Spinal cord (tissue), 10 donors: ENCODE results near the gene KRTAP19-1. TPM values are rescaled to one million over a fixed set of nuclear protein-coding genes. Genes with fewer than 3 reads are reported as not detected.

Experiments used
- DNase-seq, 6 donors: peaks; one replicate each; pipeline versions ENCODE4 v3.0.0 to v3.0.0-alpha.2; 2013 to 2015; ENCODE audit warnings: low spot score in 6 of 6, low read depth in 4 of 6
- H3K27ac ChIP-seq: one replicate; pipeline ENCODE4 v1.5.1; 2013; ENCODE audit warnings: low read depth, low read length, control low read depth
- H3K27me3 ChIP-seq: one replicate; pipeline ENCODE4 v1.6.1; 2013; ENCODE audit warnings: low read length; ENCODE audit not compliant: control insufficient read depth, insufficient read depth
- H3K36me3 ChIP-seq: one replicate; pipeline ENCODE4 v1.6.1; 2013; ENCODE audit warnings: low read length; ENCODE audit not compliant: control insufficient read depth, insufficient read depth
- H3K4me1 ChIP-seq: one replicate; pipeline ENCODE4 v1.6.1; 2013; ENCODE audit warnings: low read length; ENCODE audit not compliant: control insufficient read depth, insufficient read depth
- H3K4me3 ChIP-seq: one replicate; pipeline ENCODE4 v1.5.1; 2013; ENCODE audit warnings: low read depth, low read length, control low read depth
- H3K9me3 ChIP-seq: one replicate; pipeline ENCODE4 v1.6.1; 2013; ENCODE audit warnings: low read length; ENCODE audit not compliant: control insufficient read depth, insufficient read depth
- WGBS: methylation state at CpG from one replicate; pipeline ENCODE4 v1.1.5; 2013; ENCODE audit warnings: missing lambda C conversion rate; ENCODE audit not compliant: insufficient coverage; 5-methylcytosine and 5-hydroxymethylcytosine counted together
- polyA plus RNA-seq, 2 donors: library from polyadenylated mRNA; unstranded; fragments of 120-200 nt; gene quantifications; one replicate each; pipeline ENCODE4 v1.2.1, GENCODE V29; 2013; ENCODE audit not compliant: insufficient read length in 2 of 2
- small RNA-seq: library from RNA; depleted of rRNA; stranded (forward); fragments of <200 nt; gene quantifications from one replicate; pipeline ENCODE3, GENCODE V24; 2014; ENCODE audit warnings: low replicate concordance
- total RNA-seq, 2 donors: library from RNA; depleted of rRNA in 1 of 2; stranded (reverse); fragments of 120-200 nt in 1 of 2; fragments of >200 nt in 1 of 2; gene quantifications; one replicate each; pipeline versions ENCODE4 v1.2.3 to v1.2.4, GENCODE V29; 2013 to 2014
- donor health status: healthy.

Gene KRTAP19-1
- total and polyA plus RNA-seq, 4 donors = not detected

- no peak for DNase-seq
- Histone ChIP-seq H3K36me3 (no peaks in the 10 kb centered on the region), H3K4me1 (no peaks in the 10 kb centered on the region), H3K9me3 (no peaks in the 10 kb centered on the region), H3K27me3 (no peaks in the 10 kb centered on the region), H3K4me3 (no peak overlapping the region), H3K27ac (no peak overlapping the region)
- 0% methylated on average over 1 of the region's 10 CpGs for WGBS
These were observed 46.0 kb downstream of the KRTAP19-1 start for GRCh38 chr21:30434033-30434631.

GRCh38 chr21:30430170-30430655 lies 50.0 kb downstream of the KRTAP19-1 start, which contains the start of gene KRTAP13-4:
Gene KRTAP13-4, plus strand, starts transcription at chr21:30430220. Its CDS starts 56 bp downstream, at chr21:30430276.
- Histone ChIP-seq H3K4me1 (no peaks in the 10 kb centered on the region), H3K4me3 (no peak within 1 kb of the TSS), H3K27ac (no peak within 1 kb of the TSS), H3K27me3 (no peaks in the 10 kb centered on the region), H3K36me3 (no peaks in the 10 kb centered on the region), H3K9me3 (no peaks in the 10 kb centered on the region)
- DNase-seq = no peak
- 87% methylated on average over 9 of the region's 9 CpGs for WGBS

Small RNAs within 50 kb of the gene (small RNA-seq; reads per million reads assigned to genes)
- gene AP000567.1 (not detected), gene KRTAP19-10P (not detected), gene KRTAP19-9P (not detected)

Other genes with a start within 250 kb of the KRTAP19-1 start
- gene KRTAP24-1, start 197.4 kb downstream of the KRTAP19-1 start, total RNA-seq = not detected
- not detected for gene KRTAP24-1, start 197.4 kb downstream of the KRTAP19-1 start, polyA plus RNA-seq
- not detected for gene KRTAP25-1, start 190.9 kb downstream of the KRTAP19-1 start, total RNA-seq
- gene KRTAP25-1, start 190.9 kb downstream of the KRTAP19-1 start, polyA plus RNA-seq = not detected
- not detected for gene KRTAP26-1, start 160.1 kb downstream of the KRTAP19-1 start, total RNA-seq
- gene KRTAP26-1, start 160.1 kb downstream of the KRTAP19-1 start, polyA plus RNA-seq = not detected
- not detected for gene KRTAP27-1, start 142.7 kb downstream of the KRTAP19-1 start, total RNA-seq
- not detected for gene KRTAP27-1, start 142.7 kb downstream of the KRTAP19-1 start, polyA plus RNA-seq
- not detected for gene KRTAP23-1, start 131.8 kb downstream of the KRTAP19-1 start, total RNA-seq
- not detected for gene KRTAP23-1, start 131.8 kb downstream of the KRTAP19-1 start, polyA plus RNA-seq
- not detected for gene KRTAP13-2, start 108.1 kb downstream of the KRTAP19-1 start, total RNA-seq
- not detected for gene KRTAP13-2, start 108.1 kb downstream of the KRTAP19-1 start, polyA plus RNA-seq
- gene KRTAP13-1, start 84.3 kb downstream of the KRTAP19-1 start, total RNA-seq = not detected
- gene KRTAP13-1, start 84.3 kb downstream of the KRTAP19-1 start, polyA plus RNA-seq = not detected
- gene KRTAP13-3, start 54.4 kb downstream of the KRTAP19-1 start, total RNA-seq = not detected
- not detected for gene KRTAP13-3, start 54.4 kb downstream of the KRTAP19-1 start, polyA plus RNA-seq
- gene KRTAP13-4, start 50.1 kb downstream of the KRTAP19-1 start, total RNA-seq = not detected
- not detected for gene KRTAP13-4, start 50.1 kb downstream of the KRTAP19-1 start, polyA plus RNA-seq
- not detected for gene KRTAP15-1, start 40.1 kb downstream of the KRTAP19-1 start, total RNA-seq
- gene KRTAP15-1, start 40.1 kb downstream of the KRTAP19-1 start, polyA plus RNA-seq = not detected
- gene KRTAP19-2, start 7.1 kb upstream of the KRTAP19-1 start, total RNA-seq = not detected
- gene KRTAP19-2, start 7.1 kb upstream of the KRTAP19-1 start, polyA plus RNA-seq = not detected
- gene KRTAP19-3, start 11.6 kb upstream of the KRTAP19-1 start, total RNA-seq = not detected
- not detected for gene KRTAP19-3, start 11.6 kb upstream of the KRTAP19-1 start, polyA plus RNA-seq
- gene KRTAP19-4, start 16.8 kb upstream of the KRTAP19-1 start, total RNA-seq = not detected
- gene KRTAP19-4, start 16.8 kb upstream of the KRTAP19-1 start, polyA plus RNA-seq = not detected
- gene KRTAP19-5, start 21.8 kb upstream of the KRTAP19-1 start, total RNA-seq = not detected
- not detected for gene KRTAP19-5, start 21.8 kb upstream of the KRTAP19-1 start, polyA plus RNA-seq
- not detected for gene KRTAP19-6, start 61.5 kb upstream of the KRTAP19-1 start, total RNA-seq
- gene KRTAP19-6, start 61.5 kb upstream of the KRTAP19-1 start, polyA plus RNA-seq = not detected
- gene KRTAP19-7, start 80.9 kb upstream of the KRTAP19-1 start, total RNA-seq = not detected
- gene KRTAP19-7, start 80.9 kb upstream of the KRTAP19-1 start, polyA plus RNA-seq = not detected
- not detected for gene KRTAP22-2, start 110.0 kb upstream of the KRTAP19-1 start, total RNA-seq
- gene KRTAP22-2, start 110.0 kb upstream of the KRTAP19-1 start, polyA plus RNA-seq = not detected
- gene KRTAP6-3, start 112.1 kb upstream of the KRTAP19-1 start, total RNA-seq = not detected
- not detected for gene KRTAP6-3, start 112.1 kb upstream of the KRTAP19-1 start, polyA plus RNA-seq
- not detected for gene KRTAP6-2, start 118.5 kb upstream of the KRTAP19-1 start, total RNA-seq
- gene KRTAP6-2, start 118.5 kb upstream of the KRTAP19-1 start, polyA plus RNA-seq = not detected
- not detected for gene KRTAP22-1, start 120.7 kb upstream of the KRTAP19-1 start, total RNA-seq
- gene KRTAP22-1, start 120.7 kb upstream of the KRTAP19-1 start, polyA plus RNA-seq = not detected
- gene KRTAP6-1, start 133.6 kb upstream of the KRTAP19-1 start, total RNA-seq = not detected
- not detected for gene KRTAP6-1, start 133.6 kb upstream of the KRTAP19-1 start, polyA plus RNA-seq
- gene KRTAP20-1, start 136.1 kb upstream of the KRTAP19-1 start, total RNA-seq = not detected
- gene KRTAP20-1, start 136.1 kb upstream of the KRTAP19-1 start, polyA plus RNA-seq = not detected
- not detected for gene KRTAP20-4, start 140.3 kb upstream of the KRTAP19-1 start, total RNA-seq
- not detected for gene KRTAP20-4, start 140.3 kb upstream of the KRTAP19-1 start, polyA plus RNA-seq
- not detected for gene KRTAP20-2, start 154.8 kb upstream of the KRTAP19-1 start, total RNA-seq
- gene KRTAP20-2, start 154.8 kb upstream of the KRTAP19-1 start, polyA plus RNA-seq = not detected
- gene KRTAP20-3, start 162.5 kb upstream of the KRTAP19-1 start, total RNA-seq = not detected
- not detected for gene KRTAP20-3, start 162.5 kb upstream of the KRTAP19-1 start, polyA plus RNA-seq
- not detected for gene KRTAP21-3, start 238.4 kb upstream of the KRTAP19-1 start, total RNA-seq
- not detected for gene KRTAP21-3, start 238.4 kb upstream of the KRTAP19-1 start, polyA plus RNA-seq